WTC11 (cell line): ENCODE data around the gene PIGZ. TPM values are rescaled to one million over a fixed set of nuclear protein-coding genes. Genes with fewer than 3 reads are reported as not detected.

Experiments used
- ATAC-seq: fragments of 200-7000 bp; cut with Tn5 transposase; 2 replicates; pipeline ENCODE4 v1.10.0; 2021; ENCODE audit warnings: mild to moderate bottlenecking, moderate library complexity
- CTCF ChIA-PET: fragments of 300-600 bp; sonication (Branson Sonifier 250); formaldehyde crosslinking; loops from one replicate; lab custom pipeline; 2021; ENCODE audit warnings: antibody characterized with exemption; lab: Charles Lee
- POLR2A ChIA-PET: fragments of 350-600 bp; sonication (Branson Sonifier 250); formaldehyde crosslinking; loops from one replicate; lab custom pipeline; 2021; ENCODE audit warnings: antibody characterized with exemption; lab: Charles Lee
- DNase-seq: peaks from one replicate; pipeline ENCODE4 v3.0.0; 2021; ENCODE audit warnings: low spot score
- H3K27ac Mint-ChIP-seq: 2 replicates; pipeline ENCODE4 v1.8.0; 2021; ENCODE audit warnings: mixed read lengths
- H3K27me3 Mint-ChIP-seq: 2 replicates; pipeline ENCODE4 v1.8.0; 2021; ENCODE audit warnings: low read depth, mild to moderate bottlenecking, moderate library complexity, mixed read lengths
- H3K36me3 Mint-ChIP-seq: 2 replicates; pipeline ENCODE4 v1.8.0; 2021; ENCODE audit warnings: mixed read lengths
- H3K4me1 Mint-ChIP-seq: 2 replicates; pipeline ENCODE4 v1.8.0; 2022; ENCODE audit warnings: mixed read lengths
- H3K4me3 Mint-ChIP-seq: 2 replicates; pipeline ENCODE4 v1.8.0; 2021; ENCODE audit warnings: mild to moderate bottlenecking, moderate library complexity, mixed read lengths
- H3K9me3 Mint-ChIP-seq: 2 replicates; pipeline ENCODE4 v1.8.0; 2021; ENCODE audit warnings: mixed read lengths
- ATF1 ChIP-seq: sonication (generic); formaldehyde crosslinking; IDR thresholded peaks from 2 replicates; pipeline ENCODE4 v1.8.1; 2023; ENCODE audit warnings: mild to moderate bottlenecking, moderate library complexity, missing genetic modification reagents
- ATF3 ChIP-seq: sonication (generic); formaldehyde crosslinking; conservative IDR thresholded peaks from 2 replicates; pipeline ENCODE4 v1.8.1; 2022; ENCODE audit warnings: mild to moderate bottlenecking, missing genetic modification reagents
- E2F1 ChIP-seq: sonication (generic); formaldehyde crosslinking; IDR thresholded peaks from 2 replicates; pipeline ENCODE4 v1.8.0; 2022; ENCODE audit warnings: mild to moderate bottlenecking, missing genetic modification reagents
- E2F4 ChIP-seq: sonication (generic); formaldehyde crosslinking; IDR thresholded peaks from 2 replicates; pipeline ENCODE4 v1.8.1; 2022; ENCODE audit warnings: low read depth, mild to moderate bottlenecking, moderate library complexity, missing genetic modification reagents, borderline replicate concordance
- EMX1 ChIP-seq: fragments of 250-450 bp; sonication (Bioruptor Pico); IDR thresholded peaks from 2 replicates; pipeline ENCODE4 v1.8.0; 2021; ENCODE audit warnings: mild to moderate bottlenecking
- HMGA2 ChIP-seq: fragments of 250-450 bp; sonication (Bioruptor Pico); IDR thresholded peaks from 2 replicates; pipeline ENCODE4 v1.4.0; 2021; ENCODE audit warnings: mild to moderate bottlenecking, moderate library complexity
- IRF2 ChIP-seq: sonication (generic); formaldehyde crosslinking; IDR thresholded peaks from 2 replicates; pipeline ENCODE4 v1.8.0; 2022; ENCODE audit warnings: low read depth, missing genetic modification reagents, borderline replicate concordance
- KAT7 ChIP-seq: sonication (generic); formaldehyde crosslinking; IDR thresholded peaks from 2 replicates; pipeline ENCODE4 v1.8.1; 2023; ENCODE audit warnings: missing genetic modification reagents, mild to moderate bottlenecking, borderline replicate concordance
- MLX ChIP-seq: sonication (generic); formaldehyde crosslinking; IDR thresholded peaks from 2 replicates; pipeline ENCODE4 v1.8.1; 2023; ENCODE audit warnings: mild to moderate bottlenecking, missing genetic modification reagents, moderate library complexity
- RELA ChIP-seq: sonication (generic); formaldehyde crosslinking; IDR thresholded peaks from 2 replicates; pipeline ENCODE4 v1.8.1; 2022; ENCODE audit warnings: missing genetic modification reagents, mild to moderate bottlenecking, borderline replicate concordance
- SOX15 ChIP-seq: fragments of 250-450 bp; sonication (Bioruptor Pico); IDR thresholded peaks from 2 replicates; pipeline ENCODE4 v1.9.0; 2021; ENCODE audit warnings: mild to moderate bottlenecking
- SP1 ChIP-seq: sonication (generic); formaldehyde crosslinking; conservative IDR thresholded peaks from 2 replicates; pipeline ENCODE4 v1.8.1; 2022; ENCODE audit warnings: missing genetic modification reagents
- STAT6 ChIP-seq: sonication (generic); formaldehyde crosslinking; conservative IDR thresholded peaks from 2 replicates; pipeline ENCODE4 v1.8.1; 2023; ENCODE audit warnings: mild to moderate bottlenecking, low read depth, missing genetic modification reagents, moderate library complexity
- USF1 ChIP-seq: sonication (generic); formaldehyde crosslinking; IDR thresholded peaks from 2 replicates; pipeline ENCODE4 v1.8.0; 2022; ENCODE audit warnings: mild to moderate bottlenecking, missing genetic modification reagents
- ZNF121 ChIP-seq: sonication (generic); formaldehyde crosslinking; IDR thresholded peaks from 2 replicates; pipeline ENCODE4 v1.8.0; 2023; ENCODE audit warnings: missing genetic modification reagents
- ZNF263 ChIP-seq: sonication (generic); formaldehyde crosslinking; IDR thresholded peaks from 2 replicates; pipeline ENCODE4 v1.8.1; 2022; ENCODE audit warnings: low read depth, mild to moderate bottlenecking, moderate library complexity, missing genetic modification reagents
- ZNF317 ChIP-seq: sonication (generic); formaldehyde crosslinking; IDR thresholded peaks from 2 replicates; pipeline ENCODE4 v1.8.1; 2023; ENCODE audit warnings: low read depth, mild to moderate bottlenecking, moderate library complexity, missing genetic modification reagents, borderline replicate concordance
- ZNF532 ChIP-seq: fragments of 250-450 bp; sonication (Bioruptor Pico); IDR thresholded peaks from 2 replicates; pipeline ENCODE4 v1.9.0; 2021; ENCODE audit warnings: mild to moderate bottlenecking, borderline replicate concordance
- ZNF671 ChIP-seq: fragments of 250-450 bp; sonication (Bioruptor Pico); IDR thresholded peaks from 2 replicates; pipeline ENCODE4 v1.8.0; 2021; ENCODE audit warnings: mild to moderate bottlenecking
- total RNA-seq: library from RNA; stranded (reverse); gene quantifications from 3 replicates; pipeline ENCODE4 v1.2.3, GENCODE V29; 2021

Gene PIGZ
- total RNA-seq, 1 experiment from 2014 or later: 0.37 TPM

- H3K27ac Mint-ChIP-seq: no peak overlapping the region
- CTCF ChIA-PET: interaction anchor here (0.7 to 0.9 kb wide), 2 partner anchors 144 to 377 kb away, joined by 3 read pairs; no protein-coding TSS in a partner anchor
- H3K9me3 Mint-ChIP-seq: peaks cover 24% of the 10 kb centered on the region
- no peak for ATAC-seq
- TF ChIP-seq HMGA2: peak; percentile 91; the same call in 1 of the 2 replicates
- no peak for TF ChIP-seq KAT7 (CRISPR knock-in tag)
- TF ChIP-seq, all 79 proteins: peak for 1
- POLR2A ChIA-PET: interaction anchor here (0.7 kb wide), 1 partner anchor 418 kb away, joined by 3 read pairs; the partner anchor contains the start of genes FBXO45 and WDR53
- no peaks in the 10 kb centered on the region; the same call in 1 of the 2 replicates for H3K27me3 Mint-ChIP-seq
- no peak overlapping the region for H3K4me3 Mint-ChIP-seq
- no peaks in the 10 kb centered on the region for H3K4me1 Mint-ChIP-seq
- H3K36me3 Mint-ChIP-seq: peaks cover 10% of the 10 kb centered on the region; the same call in 1 of the 2 replicates
- DNase-seq: no peak
Observed at GRCh38 chr3:196985954-196986885, 17.6 kb upstream of the PIGZ start.

- ATAC-seq: no peak
- no peak for DNase-seq
- CTCF ChIA-PET: interaction anchor here (0.9 kb wide), 1 partner anchor 376 kb away, joined by 3 read pairs; no protein-coding TSS in a partner anchor
- POLR2A ChIA-PET: no interaction called here
- Mint-ChIP-seq H3K9me3 (peaks cover 24% of the 10 kb centered on the region), H3K4me1 (no peaks in the 10 kb centered on the region), H3K27me3 (no peaks in the 10 kb centered on the region; the same call in 1 of the 2 replicates), H3K4me3 (no peak overlapping the region), H3K27ac (no peak overlapping the region), H3K36me3 (peaks cover 10% of the 10 kb centered on the region; the same call in 1 of the 2 replicates)
- TF ChIP-seq E2F1 (CRISPR knock-in tag) (no peak), MLX (no peak), ATF3 (no peak), SP1 (no peak), KAT7 (CRISPR knock-in tag) (no peak), ATF1 (CRISPR knock-in tag) (no peak), ZNF121 (no peak), IRF2 (CRISPR knock-in tag) (no peak), ZNF263 (no peak), SOX15 (no peak), STAT6 (no peak), RELA (CRISPR knock-in tag) (no peak), ZNF671 (CRISPR knock-in tag) (no peak), USF1 (CRISPR knock-in tag) (no peak), ZNF532 (CRISPR knock-in tag) (no peak), ZNF317 (CRISPR knock-in tag) (no peak), EMX1 (CRISPR knock-in tag) (no peak), E2F4 (CRISPR knock-in tag) (no peak)
Observed at GRCh38 chr3:196985298-196985697, 16.7 kb upstream of the PIGZ start.
